ENCODE data around the gene PROM2. TPM values are rescaled to one million over a fixed set of nuclear protein-coding genes. Genes with fewer than 3 reads are reported as not detected.
"Not testable (repeated sequence)": the region's sequence is repeated elsewhere in the genome, so short reads cannot be mapped to it uniquely, and the experiment has no call there.

Gene PROM2
- total RNA-seq, 1 donor from 2014 or later, result 5.1 TPM

DNA sequence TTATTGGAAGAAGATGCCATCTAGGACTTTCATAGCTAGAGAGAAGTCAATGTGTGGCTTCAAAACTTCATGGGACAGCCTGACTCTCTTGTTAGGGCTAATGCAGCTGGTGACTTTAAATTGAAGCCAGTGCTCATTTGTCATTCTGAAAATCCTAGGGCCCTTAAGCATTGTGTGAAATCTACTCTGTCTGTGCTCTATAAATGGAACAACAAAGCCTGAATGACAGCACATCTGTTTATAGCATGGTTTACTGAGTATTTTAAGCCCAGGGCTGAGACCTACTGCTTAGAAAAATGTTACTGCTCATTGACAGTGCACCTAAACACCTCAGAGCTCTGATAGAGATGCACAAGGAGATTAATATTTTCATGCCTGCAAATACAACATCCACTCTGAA is 36.1 kb upstream of the PROM2 start:
- DNase-seq (ENCODE audit: low read depth), result no peak
- H3K4me3 ChIP-seq (ENCODE audit: low read depth, low read length), result no peak overlapping the region
- no peak for TF ChIP-seq CTCF (conservative IDR thresholded peaks at IDR 0.05; ENCODE audit: low read depth, low read length)

GRCh38 chr2:95240091-95240490 is 34.2 kb upstream of the PROM2 start:
- no peak for TF ChIP-seq CTCF (conservative IDR thresholded peaks at IDR 0.05; ENCODE audit: low read depth, low read length)
- no peak for DNase-seq (ENCODE audit: low read depth)
- H3K4me3 ChIP-seq (ENCODE audit: low read depth, low read length), result no peak overlapping the region

DNA sequence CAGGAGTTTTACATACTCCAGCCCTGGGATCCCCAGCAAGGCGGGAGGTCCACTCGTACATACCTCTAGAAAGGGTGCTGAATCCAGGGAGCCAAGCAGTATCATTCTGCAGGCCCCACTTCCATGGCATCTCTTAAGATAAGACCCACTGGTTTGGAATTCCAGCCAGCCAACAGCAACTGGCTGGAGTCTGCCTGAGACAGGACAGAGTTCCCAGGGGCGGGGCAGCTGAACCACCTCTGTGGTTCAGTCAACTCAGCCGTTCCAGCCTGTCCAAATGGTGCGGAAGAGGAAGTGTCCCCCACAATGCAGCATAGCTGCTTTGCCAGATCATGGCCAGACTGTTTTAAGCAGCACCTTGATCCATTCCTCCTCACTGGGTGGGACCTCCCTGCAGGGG is 33.7 kb upstream of the PROM2 start:
- TF ChIP-seq CTCF (conservative IDR thresholded peaks at IDR 0.05; ENCODE audit: low read depth, low read length), result no peak
- DNase-seq (ENCODE audit: low read depth), result no peak
- no peak overlapping the region for H3K4me3 ChIP-seq (ENCODE audit: low read depth, low read length)

DNA sequence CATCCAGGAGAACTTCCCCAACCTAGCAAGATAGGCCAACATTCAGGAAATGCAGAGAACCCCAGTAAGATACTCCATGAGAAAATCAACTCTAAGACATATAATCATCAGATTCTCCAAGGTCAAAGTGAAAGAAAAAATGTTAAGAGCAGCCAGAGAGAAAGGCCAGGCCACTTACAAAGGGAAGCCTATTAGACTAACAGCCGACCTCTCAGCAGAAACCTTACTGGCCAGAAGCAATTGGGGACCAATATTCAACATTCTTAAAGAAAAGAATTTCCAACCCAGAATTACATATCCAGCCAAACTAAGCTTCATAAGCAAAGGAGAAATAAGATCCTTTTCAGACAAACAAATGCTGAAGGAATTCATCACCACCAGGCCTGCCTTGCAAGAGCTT is 32.2 kb upstream of the PROM2 start:
- H3K4me3 ChIP-seq (ENCODE audit: low read depth, low read length); DNase-seq (ENCODE audit: low read depth): not testable (repeated sequence)

- DNase-seq (ENCODE audit: low read depth), result no peak
- H3K4me3 ChIP-seq (ENCODE audit: low read depth, low read length), result no peak overlapping the region
- TF ChIP-seq CTCF (conservative IDR thresholded peaks at IDR 0.05; ENCODE audit: low read depth, low read length), result no peak
Observed at GRCh38 chr2:95258271-95258670, 16.0 kb upstream of the PROM2 start.

GRCh38 chr2:95260028-95261023 is 13.9 kb upstream of the PROM2 start:
- DNase-seq (ENCODE audit: low read depth), result no peak

GRCh38 chr2:95261602-95262001 is 12.6 kb upstream of the PROM2 start:
- no peak overlapping the region for H3K4me3 ChIP-seq (ENCODE audit: low read depth, low read length)
- DNase-seq (ENCODE audit: low read depth), result no peak
- no peak for TF ChIP-seq CTCF (conservative IDR thresholded peaks at IDR 0.05; ENCODE audit: low read depth, low read length)

More at GRCh38 chr2:95260028-95261023, 13.9 kb upstream of the PROM2 start:
- H3K4me3 ChIP-seq (ENCODE audit: low read depth, low read length), result no peak overlapping the region
- TF ChIP-seq CTCF (conservative IDR thresholded peaks at IDR 0.05; ENCODE audit: low read depth, low read length), result no peak

Measured in epithelial cell of proximal tubule (primary cell).